ENCODE measurements around the gene CDCP2.

CDCP2 gene

GRCh38 chr1:54152696-54153095 lies at the start of gene CDCP2:
Gene CDCP2, minus strand, starts transcription at chr1:54153000. Its CDS starts 78 bp downstream, at chr1:54152922.
- DNase-seq = no peak

GRCh38 chr1:54200519-54200997 lies 47.8 kb upstream of the CDCP2 start:
- no peak for DNase-seq

- DNase-seq = peak; percentile 96
Observed at GRCh38 chr1:54199765-54200518, 47.1 kb upstream of the CDCP2 start, which contains the start of the genes CYB5RL and MRPL37. Gene CYB5RL, minus strand, starts transcription at chr1:54200030. Its CDS starts 4,414 bp downstream, at chr1:54195616. Gene MRPL37, plus strand, starts transcription at chr1:54200167. Its CDS starts 77 bp downstream, at chr1:54200244.

GRCh38 chr1:54199151-54199764 lies 46.5 kb upstream of the CDCP2 start:
- DNase-seq = no peak

- no peak for DNase-seq
Observed at GRCh38 chr1:54193453-54193852, 40.7 kb upstream of the CDCP2 start.

GRCh38 chr1:54191525-54191924 lies 38.7 kb upstream of the CDCP2 start:
- DNase-seq = no peak

GRCh38 chr1:54190526-54190925 lies 37.7 kb upstream of the CDCP2 start:
- DNase-seq = no peak

- DNase-seq = no peak
Observed at GRCh38 chr1:54188291-54188690, 35.5 kb upstream of the CDCP2 start.

- DNase-seq = no peak
Observed at GRCh38 chr1:54186056-54186455, 33.3 kb upstream of the CDCP2 start.

- DNase-seq = no peak
Observed at GRCh38 chr1:54180701-54181360, 28.0 kb upstream of the CDCP2 start.

- DNase-seq = no peak
Observed at GRCh38 chr1:54178296-54179070, 25.7 kb upstream of the CDCP2 start.

- no peak for DNase-seq
Observed at GRCh38 chr1:54177726-54178125, 24.9 kb upstream of the CDCP2 start.

GRCh38 chr1:54176621-54177327 lies 24.0 kb upstream of the CDCP2 start:
- DNase-seq = no peak

GRCh38 chr1:54174106-54174505 lies 21.3 kb upstream of the CDCP2 start:
- DNase-seq = no peak

GRCh38 chr1:54173681-54174080 lies 20.9 kb upstream of the CDCP2 start:
- no peak for DNase-seq

GRCh38 chr1:54172614-54173599 lies 20.1 kb upstream of the CDCP2 start:
- DNase-seq = peak; percentile 38

- no peak for DNase-seq
Observed at GRCh38 chr1:54171606-54172005, 18.8 kb upstream of the CDCP2 start.

GRCh38 chr1:54171016-54171415 lies 18.2 kb upstream of the CDCP2 start:
- no peak for DNase-seq

GRCh38 chr1:54169068-54169467 lies 16.3 kb upstream of the CDCP2 start:
- DNase-seq = no peak

- DNase-seq = no peak
Observed at GRCh38 chr1:54168206-54168965, 15.6 kb upstream of the CDCP2 start.
